NCI-H2107 (cell line): ENCODE measurements around the gene HSPA1B.
"Not testable (repeated sequence)": the region's sequence is repeated elsewhere in the genome, so short reads cannot be mapped to it uniquely, and the experiment has no call there.

ENCODE experiments used
- DNase-seq: peaks from one replicate; lab custom pipeline; 2025; lab: John Stamatoyannopoulos, UW

Gene HSPA1B

GRCh38 chr6:31799781-31800180 is 27.8 kb upstream of the HSPA1B start:
- no peak for DNase-seq

GRCh38 chr6:31801031-31801927 is 26.3 kb upstream of the HSPA1B start:
- DNase-seq = not testable (repeated sequence)

- DNase-seq = no peak
Measured at GRCh38 chr6:31805939-31806469, 21.5 kb upstream of the HSPA1B start.

GRCh38 chr6:31806470-31807272 is 20.9 kb upstream of the HSPA1B start, which contains the start of gene LSM2:
Gene LSM2, minus strand, starts transcription at chr6:31806966. Its CDS starts 209 bp downstream, at chr6:31806757.
- peak; percentile 80 for DNase-seq

GRCh38 chr6:31808599-31808998 is 18.9 kb upstream of the HSPA1B start:
- DNase-seq = not testable (repeated sequence)

GRCh38 chr6:31811645-31812044 is 15.9 kb upstream of the HSPA1B start:
- DNase-seq = no peak

GRCh38 chr6:31813465-31813849 is 14.1 kb upstream of the HSPA1B start:
- DNase-seq = no peak

GRCh38 chr6:31814677-31815024 is 12.9 kb upstream of the HSPA1B start:
- DNase-seq = no peak

- DNase-seq = no peak
Measured at GRCh38 chr6:31815025-31815838, 12.3 kb upstream of the HSPA1B start, which contains the start of the genes HSPA1A and HSPA1L. Gene HSPA1A, plus strand, starts transcription at chr6:31815543. Its CDS starts 214 bp downstream, at chr6:31815757. Gene HSPA1L, minus strand, starts transcription at chr6:31815283. Its CDS starts 3,311 bp downstream, at chr6:31811972.

- DNase-seq = not testable (repeated sequence)
Measured at GRCh38 chr6:31817133-31817928, 10.2 kb upstream of the HSPA1B start.

- DNase-seq = not testable (repeated sequence)
Measured at GRCh38 chr6:31817929-31818511, 9.5 kb upstream of the HSPA1B start.

- no peak for DNase-seq
Measured at GRCh38 chr6:31819871-31820299, 7.7 kb upstream of the HSPA1B start.

- DNase-seq = not testable (repeated sequence)
Measured at GRCh38 chr6:31820399-31820798, 7.1 kb upstream of the HSPA1B start.

- DNase-seq = no peak
Measured at GRCh38 chr6:31821301-31822035, 6.1 kb upstream of the HSPA1B start.

GRCh38 chr6:31822036-31822821 is 5.3 kb upstream of the HSPA1B start:
- DNase-seq = no peak

- not testable (repeated sequence) for DNase-seq
Measured at GRCh38 chr6:31823592-31824196, 3.8 kb upstream of the HSPA1B start.

GRCh38 chr6:31825553-31825952 is 2.0 kb upstream of the HSPA1B start:
- no peak for DNase-seq

- no peak for DNase-seq
Measured at GRCh38 chr6:31826793-31827285, 699 bp upstream of the HSPA1B start.
